K562 (cell line): ENCODE results near the gene GALP. TPM values are rescaled to one million over a fixed set of nuclear protein-coding genes. Genes with fewer than 3 reads are reported as not detected.

Source experiments
- ATAC-seq: fragments of 200-7000 bp; cut with Tn5 transposase; 3 replicates; pipeline ENCODE4 v1.9.1; 2020; ENCODE audit warnings: moderate library complexity
- BruUV-seq: library from RNA; stranded (reverse); fragments of 400-500 nt; replicated peaks from 2 replicates; lab custom pipeline; 2021; lab: Mats Ljungman, UMichigan
- CTCF ChIA-PET: fragments of 300-600 bp; formaldehyde crosslinking; extraction: SDS; loops from one replicate; lab custom pipeline; 2021; ENCODE audit warnings: low intra/inter-chr PET ratio; lab: Yijun Ruan, JAX
- POLR2A ChIA-PET: fragments of 300-600, 350-650 bp; sonication (Branson Sonifier 250); formaldehyde crosslinking; extraction: SDS; loops from one replicate; lab custom pipeline; 2021; ENCODE audit warnings: antibody characterized with exemption, inconsistent platforms; lab: Yijun Ruan, JAX
- DNase-seq, 4 experiments: peaks; one replicate each; pipeline versions ENCODE4 v3.0.0 to v3.0.0-alpha.2; 2011 to 2018; ENCODE audit warnings: low spot score in 3 of 4, mixed read lengths in 3 of 4; ENCODE audit errors: extremely low read depth in 1 of 4
- FAIRE-seq: peaks from 2 replicates; lab custom pipeline; 2011; peaks lifted over from hg19 to GRCh38; lab: Jason Lieb, UNC
- H2AFZ ChIP-seq: 2 replicates; pipeline ENCODE4 v1.6.0; 2011; ENCODE audit warnings: low read depth, low read length, control low read depth, inconsistent platforms
- H3K27ac ChIP-seq: fragments of 200-600 bp; 3 replicates; pipeline ENCODE4 v1.8.0; 2011; ENCODE audit warnings: low read depth, mild to moderate bottlenecking, control low read depth, inconsistent platforms, low read length, moderate library complexity, mixed read lengths; ENCODE audit errors: extremely low read depth
- H3K27me3 ChIP-seq, 2 experiments: fragments of 300-600 bp in 1 of 2; 2 replicates in 1 of 2; 3 replicates in 1 of 2; pipeline versions ENCODE4 v1.6.0 to v1.8.0; 2011; ENCODE audit warnings: inconsistent platforms in 2 of 2, low read length in 2 of 2, mild to moderate bottlenecking in 1 of 2, mixed read lengths in 1 of 2, moderate library complexity in 1 of 2; ENCODE audit not compliant: control insufficient read depth in 2 of 2, insufficient read depth in 2 of 2
- H3K36me3 ChIP-seq: fragments of 300-600 bp; 3 replicates; pipeline ENCODE4 v1.8.0; 2011; ENCODE audit warnings: mild to moderate bottlenecking, low read length, inconsistent platforms; ENCODE audit not compliant: control insufficient read depth, insufficient read depth
- H3K4me1 ChIP-seq, 2 experiments: fragments of 200-600 bp in 1 of 2; replicated peaks in 1 of 2; 2 replicates in 1 of 2; 3 replicates in 1 of 2; pipeline versions ENCODE4 v1.5.1 to v1.8.0; 2011; ENCODE audit warnings: inconsistent platforms in 2 of 2, low read length in 2 of 2, mild to moderate bottlenecking in 1 of 2, mixed read lengths in 1 of 2, moderate library complexity in 1 of 2; ENCODE audit not compliant: control insufficient read depth in 2 of 2, insufficient read depth in 2 of 2
- H3K4me2 ChIP-seq: 2 replicates; pipeline ENCODE4 v1.6.1; 2011; ENCODE audit warnings: low read length, control low read depth, inconsistent platforms, mixed read lengths; ENCODE audit not compliant: insufficient read depth
- H3K4me3 ChIP-seq: fragments of 200-600 bp; sonication (generic), shearing (Covaris generic); 2 replicates; pipeline ENCODE4 v1.5.1; 2016; ENCODE audit warnings: control low read depth, inconsistent platforms
- H3K79me2 ChIP-seq: fragments of 200-600 bp; 3 replicates; pipeline ENCODE4 v1.8.0; 2011; ENCODE audit warnings: low read length, inconsistent platforms; ENCODE audit not compliant: control insufficient read depth, insufficient read depth
- H3K9ac ChIP-seq, 2 experiments: 2 replicates each; pipeline versions ENCODE4 v1.6.0 to v1.6.1; 2011; ENCODE audit warnings: low read depth in 2 of 2, low read length in 2 of 2, control low read depth in 1 of 2, inconsistent platforms in 1 of 2, mild to moderate bottlenecking in 1 of 2, mixed read lengths in 1 of 2; ENCODE audit not compliant: insufficient read depth in 1 of 2
- H3K9me1 ChIP-seq: one replicate; pipeline ENCODE4 v1.6.0; 2011; ENCODE audit warnings: inconsistent platforms, mild to moderate bottlenecking, low read length, moderate library complexity; ENCODE audit not compliant: control insufficient read depth, insufficient read depth
- H3K9me3 ChIP-seq: replicated peaks from 2 replicates; pipeline ENCODE4 v1.5.1; 2011; ENCODE audit warnings: low read depth, low read length, inconsistent platforms; ENCODE audit not compliant: control insufficient read depth, insufficient read depth
- H4K20me1 ChIP-seq: replicated peaks from 2 replicates; pipeline ENCODE4 v1.6.1; 2011; ENCODE audit warnings: low read length, inconsistent platforms, mixed read lengths; ENCODE audit not compliant: control insufficient read depth, insufficient read depth
- ARID2 ChIP-seq: fragments of 450-650 bp; IDR thresholded peaks from 2 replicates; pipeline ENCODE4 v1.6.1; 2017; ENCODE audit warnings: antibody characterized with exemption, mild to moderate bottlenecking
- C11orf30 ChIP-seq: fragments of 450-650 bp; IDR thresholded peaks from 2 replicates; pipeline ENCODE4 v1.6.1; 2016; ENCODE audit warnings: low read depth, mild to moderate bottlenecking
- CBX5 ChIP-seq: IDR thresholded peaks from 2 replicates; pipeline ENCODE4 v1.6.1; 2014; ENCODE audit warnings: low read depth, borderline replicate concordance
- DPF2 ChIP-seq: fragments of 450-650 bp; IDR thresholded peaks from 2 replicates; pipeline ENCODE4 v1.6.1; 2016
- ELK1 ChIP-seq: sonication (generic); formaldehyde crosslinking; IDR thresholded peaks from 2 replicates; pipeline ENCODE4 v1.8.1; 2022; ENCODE audit warnings: missing genetic modification reagents
- HNRNPH1 ChIP-seq: fragments of 200-400 bp; formaldehyde crosslinking; optimal IDR thresholded peaks from 2 replicates; pipeline ENCODE3; 2017; ENCODE audit warnings: low read depth, mild to moderate bottlenecking, low read length, moderate library complexity
- IRF1 ChIP-seq: sonication (generic); formaldehyde crosslinking; IDR thresholded peaks from 2 replicates; pipeline ENCODE4 v1.8.0; 2022; ENCODE audit warnings: missing genetic modification reagents, mild to moderate bottlenecking, borderline replicate concordance
- KLF1 ChIP-seq: fragments of 450-650 bp; IDR thresholded peaks from 2 replicates; pipeline ENCODE4 v1.6.1; 2016; ENCODE audit warnings: missing genetic modification characterization, missing compliant biosample characterization
- NFE2L1 ChIP-seq: fragments of 450-650 bp; IDR thresholded peaks from 2 replicates; pipeline ENCODE4 v1.6.1; 2016; ENCODE audit warnings: missing genetic modification characterization, low read depth, mild to moderate bottlenecking, missing compliant biosample characterization, moderate library complexity, borderline replicate concordance
- RUNX1 ChIP-seq: sonication (generic); IDR thresholded peaks from 2 replicates; pipeline ENCODE4 v1.6.1; 2016; ENCODE audit warnings: antibody characterized with exemption, low read depth
- SAFB ChIP-seq: fragments of 200-400 bp; formaldehyde crosslinking; IDR thresholded peaks from 2 replicates; pipeline ENCODE4 v1.6.1; 2017; ENCODE audit warnings: low read depth, low read length, borderline replicate concordance
- SMAD2 ChIP-seq: fragments of 150-350 bp; IDR thresholded peaks from 2 replicates; pipeline ENCODE4 v1.6.1; 2014; ENCODE audit warnings: low read depth, mild to moderate bottlenecking, low read length
- SP2 ChIP-seq: IDR thresholded peaks from 2 replicates; pipeline ENCODE4 v1.6.1; 2011; ENCODE audit warnings: mild to moderate bottlenecking, low read depth, low read length, moderate library complexity; ENCODE audit not compliant: poor library complexity, severe bottlenecking; ENCODE audit errors: extremely low read depth
- YY1 ChIP-seq, 3 experiments: IDR thresholded peaks; 2 replicates each; pipeline ENCODE4 v1.6.1; 2011; ENCODE audit warnings: low read length in 2 of 3, mild to moderate bottlenecking in 2 of 3, moderate library complexity in 2 of 3, borderline replicate concordance in 1 of 3, control low read depth in 1 of 3, low read depth in 1 of 3; ENCODE audit not compliant: insufficient read depth in 3 of 3, insufficient replicate concordance in 2 of 3, control insufficient read depth in 1 of 3, insufficient read length in 1 of 3; ENCODE audit errors: extremely low read depth in 1 of 3
- ZNF175 ChIP-seq: fragments of 200-800 bp; sonication (Bioruptor generic); IDR thresholded peaks from 2 replicates; pipeline ENCODE4 v1.6.1; 2016; ENCODE audit warnings: low read depth, mild to moderate bottlenecking, missing genetic modification characterization, missing compliant biosample characterization
- ZNF217 ChIP-seq: sonication (generic); formaldehyde crosslinking; IDR thresholded peaks from 2 replicates; pipeline ENCODE4 v1.8.0; 2022; ENCODE audit warnings: mild to moderate bottlenecking, missing genetic modification reagents
- ZNF766 ChIP-seq: fragments of 200-800 bp; sonication (Bioruptor generic); conservative IDR thresholded peaks from 2 replicates; pipeline ENCODE4 v1.6.1; 2016; ENCODE audit warnings: missing genetic modification characterization, missing compliant biosample characterization
- WGBS: fragments of 100-300 bp; shearing (Covaris generic); methylation state at CpG from one replicate; pipeline ENCODE4 v1.1.6; 2016; ENCODE audit warnings: low coverage, mixed read lengths; ENCODE audit not compliant: insufficient coverage; ENCODE audit errors: missing lambda C conversion rate; 5-methylcytosine and 5-hydroxymethylcytosine counted together
- in situ Hi-C: fragments of 300-500 bp; cut with MboI; formaldehyde crosslinking; loops from 4 replicates; pipeline ENCODE4 v1.15.0; 2018; ENCODE audit warnings: inconsistent platforms, mixed read lengths
- intact Hi-C: fragments of 100-400 bp; cut with micrococcal nuclease; formaldehyde crosslinking; loops from 2 replicates; pipeline ENCODE4 v1.14.2; 2022
- polyA plus RNA-seq, 8 experiments: library from polyadenylated mRNA; depleted of rRNA in 4 of 8; stranded (reverse) in 5 of 8; unstranded in 3 of 8; fragments of >200 nt; fragmentation: Nextera tagmentation in 2 of 8; fragmentation: Illumina TruSeq in 1 of 8; extraction: Ambion mirVana in 2 of 8; extraction: Trizol in 1 of 8; gene quantifications; 2 replicates each; pipeline versions ENCODE4 v1.2.1 to v1.2.3, GENCODE V29; 2011 to 2014; ENCODE audit warnings: inconsistent platforms in 1 of 8, missing spikeins in 1 of 8
- total RNA-seq, 7 experiments: library from RNA; depleted of rRNA in 6 of 7; stranded (reverse); fragments of >200 nt in 6 of 7; fragmentation: Illumina TruSeq in 2 of 7; extraction: Trizol in 2 of 7; gene quantifications; 2 replicates each; pipeline versions ENCODE4 v1.2.1 to v1.2.3, GENCODE V29; 2011 to 2021; ENCODE audit warnings: low replicate concordance in 1 of 7

Gene GALP
- total and polyA plus RNA-seq, 9 of the 15 experiments (the other 6 are each of a cell fraction or from before 2014, with no cell fraction given) = not detected

- no peaks in the 10 kb centered on the region for H3K79me2 ChIP-seq
- no peak overlapping the region for H2AFZ ChIP-seq
- no peaks in the 10 kb centered on the region for H3K9me3 ChIP-seq
- intact Hi-C loops (no loop called here), in situ Hi-C loops (no loop called here)
- H3K4me1 ChIP-seq = peaks cover 5 to 21% of the 10 kb centered on the region in 2 experiments; a peak in 3 of 5 replicates
- 24% methylated on average over 17 of the region's 18 CpGs for WGBS
- no peaks in the 10 kb centered on the region for H3K9me1 ChIP-seq
- ChIA-PET CTCF (no interaction called here), POLR2A (interaction anchor here (0.6 to 0.7 kb wide), 2 partner anchors 59 to 199 kb away, joined by 3 read pairs; no protein-coding TSS in a partner anchor)
- no peaks in the 10 kb centered on the region for H3K36me3 ChIP-seq
- ATAC-seq (no peak), DNase-seq (no peak), FAIRE-seq (no peak)
- H3K4me3 ChIP-seq = no peak overlapping the region
- no peaks in the 10 kb centered on the region for H4K20me1 ChIP-seq
- H3K9ac ChIP-seq = no peak overlapping the region; a peak in 1 of 4 replicates
- no TSS peak for BruUV-seq
- H3K27me3 ChIP-seq = peaks cover 3 to 33% of the 10 kb centered on the region in 2 experiments
- H3K27ac ChIP-seq = no peak overlapping the region
- no peak overlapping the region for H3K4me2 ChIP-seq
- TF ChIP-seq ARID2 (no peak), IRF1 (no peak), DPF2 (no peak), ELK1 (no peak), SMAD2 (no peak), SAFB (no peak), ZNF217 (CRISPR knock-in tag) (no peak), NFE2L1 (tag) (no peak), YY1 (IDR thresholded peaks at IDR 0.05; ENCODE audit: borderline replicate concordance in 1 of 3, control insufficient read depth in 1 of 3, extremely low read depth in 1 of 3, insufficient read depth in 3 of 3, insufficient read length in 1 of 3, insufficient replicate concordance in 2 of 3, low read depth in 1 of 3, low read length in 2 of 3) (no peak), C11orf30 (no peak), ZNF175 (CRISPR knock-in tag) (no peak), KLF1 (tag) (no peak), SP2 (no peak), ZNF766 (CRISPR knock-in tag) (no peak), CBX5 (no peak), RUNX1 (no peak), HNRNPH1 (no peak)
Measured at GRCh38 chr19:56176881-56177280, 1.1 kb downstream of the GALP start.
